MCF 10A (cell line): ENCODE data around the gene HBM. TPM values are rescaled to one million over a fixed set of nuclear protein-coding genes. Genes with fewer than 3 reads are reported as not detected.

Source experiments
- BruUV-seq: library from RNA; stranded (reverse); fragments of 400-500 nt; replicated peaks from 2 replicates; lab custom pipeline; 2021; lab: Mats Ljungman, UMichigan
- CTCF ChIA-PET: fragments of 300-600 bp; sonication (Branson Sonifier 250); formaldehyde crosslinking; extraction: SDS; loops from one replicate; lab custom pipeline; 2021; ENCODE audit warnings: antibody characterized with exemption, inconsistent platforms; lab: Yijun Ruan, JAX
- POLR2A ChIA-PET: fragments of 300-600, 350-650 bp; sonication (Branson Sonifier 250); formaldehyde crosslinking; extraction: SDS; loops from one replicate; lab custom pipeline; 2020; ENCODE audit warnings: antibody characterized with exemption, inconsistent platforms; lab: Yijun Ruan, JAX
- DNase-seq: peaks from one replicate; pipeline ENCODE4 v3.0.0-alpha.2; 2018; ENCODE audit not compliant: unreplicated experiment
- H3K27ac Mint-ChIP-seq: one replicate; pipeline ENCODE4 v1.8.0; 2022; ENCODE audit warnings: mild to moderate bottlenecking, low read depth, mixed read lengths; ENCODE audit not compliant: unreplicated experiment
- H3K27me3 Mint-ChIP-seq: one replicate; pipeline ENCODE4 v1.8.0; 2022; ENCODE audit warnings: mixed read lengths; ENCODE audit not compliant: insufficient read depth, unreplicated experiment
- H3K36me3 Mint-ChIP-seq: one replicate; pipeline ENCODE4 v1.8.0; 2022; ENCODE audit warnings: mild to moderate bottlenecking, moderate library complexity, mixed read lengths; ENCODE audit not compliant: insufficient read depth, unreplicated experiment
- H3K4me1 Mint-ChIP-seq: one replicate; pipeline ENCODE4 v1.8.0; 2022; ENCODE audit warnings: mixed read lengths; ENCODE audit not compliant: insufficient read depth, unreplicated experiment
- H3K4me3 Mint-ChIP-seq: one replicate; pipeline ENCODE4 v1.8.0; 2022; ENCODE audit warnings: mild to moderate bottlenecking, moderate library complexity, mixed read lengths; ENCODE audit not compliant: unreplicated experiment
- H3K9me3 Mint-ChIP-seq: one replicate; pipeline ENCODE4 v1.8.0; 2022; ENCODE audit warnings: mixed read lengths; ENCODE audit not compliant: unreplicated experiment
- CTCF ChIP-seq: fragments of 200-600 bp; IDR thresholded peaks from one replicate; pipeline ENCODE4 v1.8.0; 2022; ENCODE audit warnings: antibody characterized with exemption, mild to moderate bottlenecking; ENCODE audit not compliant: unreplicated experiment
- intact Hi-C: fragments of 100-400 bp; cut with micrococcal nuclease; formaldehyde crosslinking; loops from 2 replicates; pipeline ENCODE4 v1.14.1; 2022
- total RNA-seq: library from RNA; stranded (reverse); gene quantifications from 2 replicates; pipeline ENCODE4 v1.2.3, GENCODE V29; 2022

HBM gene
- total RNA-seq, 1 experiment from 2014 or later, result not detected

GRCh38 chr16:140175-140857, 25.5 kb upstream of the HBM start:
- intact Hi-C loops, result no loop called here
- Mint-ChIP-seq H3K36me3 (peaks cover 9% of the 10 kb centered on the region), H3K4me3 (peak overlapping the region; percentile 92), H3K27me3 (no peaks in the 10 kb centered on the region), H3K4me1 (no peaks in the 10 kb centered on the region), H3K27ac (no peak overlapping the region), H3K9me3 (no peaks in the 10 kb centered on the region)
- no TSS peak for BruUV-seq
- no peak for TF ChIP-seq CTCF
- no peak for DNase-seq
- CTCF ChIA-PET, result interaction anchor here (0.7 kb wide), 1 partner anchor 33 kb away, joined by 4 read pairs; no protein-coding TSS in a partner anchor
- POLR2A ChIA-PET, result interaction anchor here (0.7 kb wide), 1 partner anchor 47 kb away, joined by 3 read pairs; no protein-coding TSS in a partner anchor

GRCh38 chr16:142405-142967, 23.3 kb upstream of the HBM start:
- H3K36me3 Mint-ChIP-seq, result no peaks in the 10 kb centered on the region
- no peaks in the 10 kb centered on the region for H3K4me1 Mint-ChIP-seq
- no peaks in the 10 kb centered on the region for H3K9me3 Mint-ChIP-seq
- POLR2A ChIA-PET, result interaction anchor here (0.8 kb wide), 1 partner anchor 86 kb away, joined by 5 read pairs; no protein-coding TSS in a partner anchor
- DNase-seq, result no peak
- TF ChIP-seq CTCF, result no peak
- H3K4me3 Mint-ChIP-seq, result no peak overlapping the region
- intact Hi-C loops, result no loop called here
- no peak overlapping the region for H3K27ac Mint-ChIP-seq
- H3K27me3 Mint-ChIP-seq, result no peaks in the 10 kb centered on the region
- CTCF ChIA-PET, result interaction anchor here (0.7 to 1.5 kb wide), 3 partner anchors 9 to 35 kb away, joined by 3 to 8 read pairs (median 4); no protein-coding TSS in a partner anchor
- no TSS peak for BruUV-seq

GRCh38 chr16:143047-143446, 22.7 kb upstream of the HBM start:
- Mint-ChIP-seq H3K27ac (no peak overlapping the region), H3K27me3 (no peaks in the 10 kb centered on the region), H3K4me3 (no peak overlapping the region), H3K9me3 (no peaks in the 10 kb centered on the region), H3K4me1 (no peaks in the 10 kb centered on the region), H3K36me3 (no peaks in the 10 kb centered on the region)
- no TSS peak for BruUV-seq
- DNase-seq, result no peak
- intact Hi-C loops, result no loop called here
- ChIA-PET CTCF (interaction anchor here (0.7 to 1.5 kb wide), 3 partner anchors 8 to 36 kb away, joined by 3 to 8 read pairs (median 4); no protein-coding TSS in a partner anchor), POLR2A (interaction anchor here (0.8 kb wide), 1 partner anchor 85 kb away, joined by 5 read pairs; no protein-coding TSS in a partner anchor)
- TF ChIP-seq CTCF, result no peak

GRCh38 chr16:143456-143855, 22.3 kb upstream of the HBM start:
- Mint-ChIP-seq H3K4me1 (no peaks in the 10 kb centered on the region), H3K36me3 (no peaks in the 10 kb centered on the region), H3K27me3 (no peaks in the 10 kb centered on the region), H3K4me3 (no peak overlapping the region), H3K9me3 (no peaks in the 10 kb centered on the region), H3K27ac (no peak overlapping the region)
- ChIA-PET POLR2A (no interaction called here), CTCF (interaction anchor here (0.6 to 1.5 kb wide), 3 partner anchors 25 to 46 kb away, joined by 3 to 8 read pairs (median 4); no protein-coding TSS in a partner anchor)
- DNase-seq, result no peak
- BruUV-seq, result no TSS peak
- intact Hi-C loops, result no loop called here
- no peak for TF ChIP-seq CTCF
